Heart left ventricle (tissue), 16 donors: ENCODE data around the gene MTNR1A. TPM values are rescaled to one million over a fixed set of nuclear protein-coding genes. Genes with fewer than 3 reads are reported as not detected.
A peak's percentile ranks its signal among the peaks of the same experiment; 100 is the strongest.

ENCODE experiments used
- ATAC-seq, 4 donors: fragments of 200-7000 bp; cut with Tn5 transposase; one replicate each; pipeline ENCODE4 v1.9.1; 2020 to 2022; ENCODE audit warnings: moderate library complexity in 4 of 4, mild to moderate bottlenecking in 3 of 4, moderate number of reproducible peaks in 1 of 4
- DNase-seq, 5 donors: peaks; one replicate each; pipeline ENCODE4 v3.0.0-alpha.2; 2020
- H3K27ac ChIP-seq, 12 donors: fragments of 200-600 bp; sonication (generic) in 4 of 12; one replicate each; pipeline versions ENCODE4 v1.5.0 to v1.8.0; 2016 to 2022; ENCODE audit warnings: mild to moderate bottlenecking in 2 of 12
- H3K27me3 ChIP-seq, 9 donors: fragments of 200-600 bp; sonication (generic) in 2 of 9; one replicate each; pipeline versions ENCODE4 v1.5.1 to v1.8.0; 2016 to 2022; ENCODE audit warnings: mild to moderate bottlenecking in 3 of 9
- H3K36me3 ChIP-seq, 9 donors: fragments of 200-600 bp; sonication (generic) in 2 of 9; one replicate each; pipeline versions ENCODE4 v1.5.0 to v1.8.0; 2018 to 2022; ENCODE audit warnings: mild to moderate bottlenecking in 2 of 9
- H3K4me1 ChIP-seq, 12 donors: fragments of 200-600 bp; sonication (generic) in 4 of 12; one replicate each; pipeline versions ENCODE4 v1.5.0 to v1.8.0; 2016 to 2022; ENCODE audit warnings: mild to moderate bottlenecking in 3 of 12
- H3K4me3 ChIP-seq, 12 donors: fragments of 200-600 bp; sonication (generic) in 4 of 12; one replicate each; pipeline versions ENCODE4 v1.5.0 to v1.8.0; 2017 to 2022; ENCODE audit warnings: mild to moderate bottlenecking in 9 of 12, moderate library complexity in 4 of 12
- H3K9me3 ChIP-seq, 12 donors: fragments of 200-600 bp; sonication (generic) in 4 of 12; one replicate each; pipeline versions ENCODE4 v1.5.0 to v1.8.0; 2016 to 2022; ENCODE audit warnings: mild to moderate bottlenecking in 1 of 12
- POLR2A ChIP-seq, 2 donors: fragments of 450-650 bp; IDR thresholded peaks; one replicate each; pipeline ENCODE4 v1.6.1; 2017; ENCODE audit warnings: antibody characterized with exemption in 2 of 2, mild to moderate bottlenecking in 2 of 2, moderate library complexity in 2 of 2
- WGBS, 4 donors: extraction: QIAGEN DNeasy Blood & Tissue Kit in 2 of 4; methylation state at CpG; one replicate each; pipeline versions ENCODE4 v1.1.5 to v1.1.7; 2013 to 2018; 5-methylcytosine and 5-hydroxymethylcytosine counted together
- intact Hi-C, 10 donors: fragments of 100-400 bp; cut with DNase I; formaldehyde crosslinking; loops; one replicate each; pipeline versions ENCODE4 v1.11.1 to v1.14.2; 2022
- polyA plus RNA-seq, 2 donors: library from polyadenylated mRNA; stranded (reverse); fragments of 200-250 nt; gene quantifications; one replicate each; pipeline ENCODE4 v1.2.3, GENCODE V29; 2013
- total RNA-seq, 9 donors: library from RNA; depleted of rRNA in 2 of 9; stranded (reverse); fragments of >200 nt in 2 of 9; fragmentation: NEBNext Ultra II Directional in 3 of 9; extraction: Animal tissue kit (Norgen Biotek cat#: 25700) in 3 of 9; gene quantifications; one replicate each; pipeline versions ENCODE4 v1.1.0 to v1.2.4, GENCODE V29; 2016 to 2023
- TF ChIP-seq, protein P1 (sequence below), 12 donors: fragments of 200-600 bp; sonication (generic) in 4 of 12; IDR thresholded peaks; one replicate each; pipeline versions ENCODE4 v1.5.0 to v1.8.0; 2018 to 2022; ENCODE audit warnings: antibody characterized with exemption in 12 of 12, mild to moderate bottlenecking in 5 of 12
- donor health status: ischemic (EF 13 %, LVEDD 7.1; RV severe dilation, severe dysfunction).
- donor health status: healthy with polysubstance abuse.
- donor health status: DM: no; HTN: yes; CAD: no.
- donor health status: DM: no; HTN: no; CAD: no.
- donor health status: ischemic (EF 25% LVEDD 6.9; RV normal size, moderate dysfunction).
- donor health status: ischemic (EF 25% LVEDD 5.7; RV mildly dilated, moderate dysfunction).
- donor health status: healthy.
- donor health status: DM: yes; HTN: yes; CAD: no.
- donor health status: ischemic (EF 35%, LVEDD 5.7; RV mildly dilated, moderate dysfunction).
- donor health status: nonischemic (EF 11% LVEDD 7.7; RV severe dilation, severe dysfunction).
- donor health status: DM: yes; HTN: yes; CAD: no.
- donor health status: PGD.
- donor health status: ischemic (EF 29% LVEDD 5.4; RV normal size, mild dysfunction).
- donor health status: nonischemic (EF 23%, LVEDD 6.1; RV moderate dilation, normal function).

MTNR1A gene
- total and polyA plus RNA-seq, 11 donors: not detected

DNA sequence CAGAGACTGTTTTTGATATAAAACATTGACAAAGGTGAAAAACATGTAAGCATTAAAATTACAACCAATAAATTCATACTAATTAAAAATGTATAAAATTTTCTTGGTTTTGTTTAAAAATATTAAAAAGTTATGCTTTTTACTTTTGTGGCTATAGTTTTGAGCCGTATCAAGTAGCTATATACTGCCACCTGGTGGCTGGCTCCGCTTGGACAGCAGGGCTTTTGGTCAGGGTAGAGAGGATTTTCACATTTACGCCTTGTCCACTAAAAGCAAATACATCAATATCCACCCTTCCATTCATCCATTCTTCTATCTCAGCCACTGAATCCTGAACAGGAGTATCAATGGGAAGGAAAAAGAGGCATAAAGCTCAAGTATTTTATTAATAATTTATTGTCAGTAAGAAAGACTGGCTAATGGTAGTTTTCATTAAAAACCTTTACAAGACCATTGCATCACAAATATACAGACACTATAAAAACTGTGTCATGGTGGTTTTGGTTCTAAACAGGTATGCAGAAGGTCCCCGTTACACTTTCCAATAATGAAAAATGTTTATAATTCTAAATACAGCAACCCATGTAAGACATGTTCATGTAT, 32.1 kb upstream of the MTNR1A start:
- H3K9me3 ChIP-seq: no peaks in the 10 kb centered on the region
- peaks cover 0 to 45% (median 19%) of the 10 kb centered on the region in 9 donors for H3K36me3 ChIP-seq
- H3K4me3 ChIP-seq: no peak overlapping the region
- peaks cover 0 to 16% (median 0%) of the 10 kb centered on the region in 12 donors for H3K4me1 ChIP-seq
- DNase-seq (peak; percentile 41 to 75 (median 63)), ATAC-seq (peak in 3 of 4 donors; percentile 59 to 71 (median 61))
- TF ChIP-seq, protein P1, sequence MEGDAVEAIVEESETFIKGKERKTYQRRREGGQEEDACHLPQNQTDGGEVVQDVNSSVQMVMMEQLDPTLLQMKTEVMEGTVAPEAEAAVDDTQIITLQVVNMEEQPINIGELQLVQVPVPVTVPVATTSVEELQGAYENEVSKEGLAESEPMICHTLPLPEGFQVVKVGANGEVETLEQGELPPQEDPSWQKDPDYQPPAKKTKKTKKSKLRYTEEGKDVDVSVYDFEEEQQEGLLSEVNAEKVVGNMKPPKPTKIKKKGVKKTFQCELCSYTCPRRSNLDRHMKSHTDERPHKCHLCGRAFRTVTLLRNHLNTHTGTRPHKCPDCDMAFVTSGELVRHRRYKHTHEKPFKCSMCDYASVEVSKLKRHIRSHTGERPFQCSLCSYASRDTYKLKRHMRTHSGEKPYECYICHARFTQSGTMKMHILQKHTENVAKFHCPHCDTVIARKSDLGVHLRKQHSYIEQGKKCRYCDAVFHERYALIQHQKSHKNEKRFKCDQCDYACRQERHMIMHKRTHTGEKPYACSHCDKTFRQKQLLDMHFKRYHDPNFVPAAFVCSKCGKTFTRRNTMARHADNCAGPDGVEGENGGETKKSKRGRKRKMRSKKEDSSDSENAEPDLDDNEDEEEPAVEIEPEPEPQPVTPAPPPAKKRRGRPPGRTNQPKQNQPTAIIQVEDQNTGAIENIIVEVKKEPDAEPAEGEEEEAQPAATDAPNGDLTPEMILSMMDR (IDR thresholded peaks at IDR 0.05): peak; percentile 82 to 94 (median 91)
- no peak for TF ChIP-seq POLR2A (IDR thresholded peaks at IDR 0.05)
- intact Hi-C loops: loop anchor here (1.0 to 10.0 kb wide), 11 partner anchors 103 to 523 kb away; partner anchors contain the start of gene TLR3 (in 3 of the 10)
- no peaks in the 10 kb centered on the region for H3K27me3 ChIP-seq
- 28 to 32% (median 30%) methylated on average over 4 of the region's 4 CpGs for WGBS, 4 donors
- no peak overlapping the region for H3K27ac ChIP-seq

DNA sequence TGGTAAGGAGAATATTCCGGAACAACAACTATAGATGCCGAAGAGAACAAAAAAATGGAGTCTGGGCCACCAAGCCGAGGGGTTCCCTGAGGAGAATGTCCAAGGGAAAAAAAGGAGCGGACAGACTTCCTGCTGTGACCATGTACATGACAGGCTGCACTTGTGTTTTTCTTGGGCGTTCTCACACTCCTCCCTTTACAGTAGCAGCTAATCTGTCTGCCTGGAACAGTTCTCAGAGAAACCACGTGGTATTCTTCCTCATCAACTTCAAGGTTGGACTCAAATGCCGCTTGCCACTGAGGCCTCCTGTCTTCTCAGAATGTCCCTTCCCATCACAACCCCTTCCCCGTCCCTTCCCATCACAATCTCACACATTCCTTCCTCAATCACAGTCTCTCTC, 30.8 kb upstream of the MTNR1A start:
- ATAC-seq (peak; percentile 46 to 74 (median 58)), DNase-seq (peak in 1 of 5 donors; percentile 11)
- intact Hi-C loops: loop anchor here in 9 of 10 donors (2.0 to 10.0 kb wide), 9 partner anchors 101 to 521 kb away; partner anchors contain the start of gene TLR3 (in 3 of the 9)

DNA sequence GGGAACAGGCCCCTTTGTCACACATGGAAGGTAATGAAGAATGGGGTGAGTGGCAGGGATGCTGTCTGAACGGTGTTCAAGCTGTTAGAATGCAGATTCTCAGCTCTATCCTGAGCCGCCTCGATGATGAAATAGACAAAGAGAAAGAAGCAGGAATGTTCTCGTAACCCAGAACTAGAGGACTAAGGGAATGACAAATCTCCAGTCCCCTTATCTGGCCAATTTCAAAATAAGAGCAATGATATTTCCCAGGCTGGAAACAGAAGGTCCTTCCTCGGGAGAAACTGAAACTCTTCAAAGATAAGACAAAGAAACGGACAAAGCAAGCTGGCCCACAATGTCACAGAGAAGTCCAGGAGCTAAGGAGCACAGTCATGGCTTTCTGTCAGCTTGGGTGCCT, 29.5 kb upstream of the MTNR1A start:
- no peak for DNase-seq
- H3K4me3 ChIP-seq: no peak overlapping the region
- no peak overlapping the region for H3K27ac ChIP-seq
- intact Hi-C loops: loop anchor here in 8 of 10 donors (5.0 to 10.0 kb wide), 6 partner anchors 100 to 520 kb away; partner anchors contain the start of gene TLR3 (in 3 of the 8)
- no peaks in the 10 kb centered on the region for H3K27me3 ChIP-seq
- ATAC-seq: peak in 2 of 4 donors; percentile 15 to 26
- H3K9me3 ChIP-seq: peaks cover 0 to 12% (median 0%) of the 10 kb centered on the region in 12 donors
- WGBS, 4 donors: 47 to 65% (median 57%) methylated on average over 6 of the region's 6 CpGs
- peaks cover 0 to 16% (median 0%) of the 10 kb centered on the region in 12 donors for H3K4me1 ChIP-seq
- peaks cover 0 to 28% (median 12%) of the 10 kb centered on the region in 9 donors for H3K36me3 ChIP-seq
- TF ChIP-seq, protein P1 (IDR thresholded peaks at IDR 0.05): no peak
- no peak for TF ChIP-seq POLR2A (IDR thresholded peaks at IDR 0.05)

More for the DNA sequence above, 30.8 kb upstream of the MTNR1A start:
- H3K9me3 ChIP-seq: peaks cover 0 to 12% (median 0%) of the 10 kb centered on the region in 12 donors
- H3K4me1 ChIP-seq: peaks cover 0 to 16% (median 0%) of the 10 kb centered on the region in 12 donors
- WGBS, 4 donors: 46 to 64% (median 59%) methylated on average over 8 of the region's 8 CpGs
- H3K27ac ChIP-seq: peak overlapping the region in 1 of 12 donors; percentile 22
- TF ChIP-seq POLR2A (IDR thresholded peaks at IDR 0.05): no peak
- TF ChIP-seq, protein P1 (IDR thresholded peaks at IDR 0.05): no peak
- H3K27me3 ChIP-seq: no peaks in the 10 kb centered on the region
- peaks cover 0 to 38% (median 12%) of the 10 kb centered on the region in 9 donors for H3K36me3 ChIP-seq
- H3K4me3 ChIP-seq: no peak overlapping the region

DNA sequence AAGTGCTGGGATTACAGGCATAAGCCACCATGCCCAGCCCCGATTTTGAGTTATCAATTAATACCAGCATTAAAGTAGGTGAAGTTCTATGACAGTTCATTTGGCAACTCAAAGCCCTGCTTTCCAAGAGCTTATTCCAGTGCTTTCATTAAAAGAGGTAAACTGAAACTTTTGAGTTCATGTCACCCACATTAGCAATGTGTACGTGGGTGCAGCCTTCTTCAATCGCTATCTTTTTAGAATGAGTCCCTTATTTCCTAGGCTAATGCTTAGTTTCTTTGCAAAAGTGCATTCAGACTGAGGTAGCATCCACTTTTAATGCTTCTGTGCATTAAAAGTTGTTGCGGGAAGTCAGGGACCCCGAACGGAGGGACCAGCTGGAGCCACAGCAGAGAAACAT, 26.1 kb upstream of the MTNR1A start:
- no peaks in the 10 kb centered on the region for H3K27me3 ChIP-seq
- intact Hi-C loops: loop anchor here in 6 of 10 donors (5.0 to 10.0 kb wide), 5 partner anchors 97 to 517 kb away; partner anchors contain the start of gene TLR3 (in 1 of the 6)
- DNase-seq (no peak), ATAC-seq (no peak)
- no peak for TF ChIP-seq POLR2A (IDR thresholded peaks at IDR 0.05)
- WGBS, 4 donors: 94 to 97% (median 96%) methylated on average over 6 of the region's 6 CpGs
- H3K27ac ChIP-seq: no peak overlapping the region
- peaks cover 0 to 12% (median 0%) of the 10 kb centered on the region in 12 donors for H3K9me3 ChIP-seq
- peaks cover 0 to 4% (median 0%) of the 10 kb centered on the region in 9 donors for H3K36me3 ChIP-seq
- H3K4me1 ChIP-seq: peaks cover 0 to 13% (median 0%) of the 10 kb centered on the region in 12 donors
- H3K4me3 ChIP-seq: no peak overlapping the region
